ES-I3 (cell line): ENCODE measurements around the gene DCBLD2.

Experiments
- H3K36me3 ChIP-seq: 2 replicates; pipeline ENCODE4 v1.6.1; 2013; ENCODE audit warnings: mild to moderate bottlenecking, low read length, control low read depth, moderate library complexity; ENCODE audit not compliant: insufficient read depth
- H3K4me1 ChIP-seq: 2 replicates; pipeline ENCODE4 v1.6.1; 2013; ENCODE audit warnings: mild to moderate bottlenecking, control low read depth, low read length; ENCODE audit not compliant: insufficient read depth
- H3K9ac ChIP-seq: 2 replicates; pipeline ENCODE4 v1.6.1; 2013; ENCODE audit warnings: low read depth, mild to moderate bottlenecking, low read length, moderate library complexity
- H3K9me3 ChIP-seq: 2 replicates; pipeline ENCODE4 v1.6.1; 2013; ENCODE audit warnings: mild to moderate bottlenecking, low read length, moderate library complexity; ENCODE audit not compliant: control insufficient read depth, insufficient read depth

The DCBLD2 gene

GRCh38 chr3:98765721-98766120 lies 135.8 kb downstream of the DCBLD2 start:
- no peaks in the 10 kb centered on the region; the same call in 1 of the 2 replicates for H3K4me1 ChIP-seq
- no peak overlapping the region for H3K9ac ChIP-seq

GRCh38 chr3:98764472-98764884 lies 137.0 kb downstream of the DCBLD2 start:
- Histone ChIP-seq H3K4me1 (no peaks in the 10 kb centered on the region), H3K36me3 (no peaks in the 10 kb centered on the region), H3K9ac (no peak overlapping the region)

More at GRCh38 chr3:98765721-98766120, 135.8 kb downstream of the DCBLD2 start:
- H3K36me3 ChIP-seq, result no peaks in the 10 kb centered on the region
- H3K9me3 ChIP-seq, result no peaks in the 10 kb centered on the region

GRCh38 chr3:98763819-98764418 lies 137.6 kb downstream of the DCBLD2 start:
- H3K9ac ChIP-seq, result no peak overlapping the region
- H3K4me1 ChIP-seq, result no peaks in the 10 kb centered on the region
- H3K36me3 ChIP-seq, result no peaks in the 10 kb centered on the region
- H3K9me3 ChIP-seq, result no peaks in the 10 kb centered on the region

More at GRCh38 chr3:98764472-98764884, 137.0 kb downstream of the DCBLD2 start:
- H3K9me3 ChIP-seq, result no peaks in the 10 kb centered on the region

GRCh38 chr3:98763076-98763475 lies 138.4 kb downstream of the DCBLD2 start, which contains the start of gene ST3GAL6:
Gene ST3GAL6, plus strand, starts transcription at chr3:98763340. Its CDS starts 5,101 bp downstream, at chr3:98768441.
- no peaks in the 10 kb centered on the region for H3K36me3 ChIP-seq
- no peaks in the 10 kb centered on the region for H3K4me1 ChIP-seq
- H3K9ac ChIP-seq, result no peak within 1 kb of the TSS
- H3K9me3 ChIP-seq, result no peaks in the 10 kb centered on the region

- H3K4me1 ChIP-seq, result no peaks in the 10 kb centered on the region
- H3K36me3 ChIP-seq, result no peaks in the 10 kb centered on the region
- no peaks in the 10 kb centered on the region for H3K9me3 ChIP-seq
- H3K9ac ChIP-seq, result no peak overlapping the region
Measured at GRCh38 chr3:98761643-98762229, 139.8 kb downstream of the DCBLD2 start.

- Histone ChIP-seq H3K4me1 (no peaks in the 10 kb centered on the region), H3K9me3 (no peaks in the 10 kb centered on the region), H3K36me3 (no peaks in the 10 kb centered on the region), H3K9ac (no peak overlapping the region)
Measured at GRCh38 chr3:98759629-98760028, 141.9 kb downstream of the DCBLD2 start.

- no peaks in the 10 kb centered on the region for H3K9me3 ChIP-seq
- no peaks in the 10 kb centered on the region for H3K4me1 ChIP-seq
- H3K9ac ChIP-seq, result no peak overlapping the region
- no peaks in the 10 kb centered on the region for H3K36me3 ChIP-seq
Measured at GRCh38 chr3:98755601-98756000, 145.9 kb downstream of the DCBLD2 start.

- Histone ChIP-seq H3K9ac (no peak overlapping the region), H3K36me3 (no peaks in the 10 kb centered on the region), H3K9me3 (no peaks in the 10 kb centered on the region), H3K4me1 (peaks cover 6% of the 10 kb centered on the region; the same call in 1 of the 2 replicates)
Measured at GRCh38 chr3:98754483-98754882, 147.0 kb downstream of the DCBLD2 start.

- Histone ChIP-seq H3K36me3 (no peaks in the 10 kb centered on the region), H3K4me1 (peaks cover 8% of the 10 kb centered on the region; the same call in 1 of the 2 replicates), H3K9me3 (no peaks in the 10 kb centered on the region), H3K9ac (no peak overlapping the region)
Measured at GRCh38 chr3:98750276-98750919, 151.1 kb downstream of the DCBLD2 start.

- no peak overlapping the region for H3K9ac ChIP-seq
- H3K9me3 ChIP-seq, result no peaks in the 10 kb centered on the region
- H3K36me3 ChIP-seq, result no peaks in the 10 kb centered on the region
- H3K4me1 ChIP-seq, result peaks cover 8% of the 10 kb centered on the region; the same call in 1 of the 2 replicates
Measured at GRCh38 chr3:98746882-98747281, 154.6 kb downstream of the DCBLD2 start.

- peaks cover 8% of the 10 kb centered on the region; the same call in 1 of the 2 replicates for H3K4me1 ChIP-seq
- H3K9me3 ChIP-seq, result no peaks in the 10 kb centered on the region
- H3K36me3 ChIP-seq, result no peaks in the 10 kb centered on the region
- H3K9ac ChIP-seq, result no peak overlapping the region
Measured at GRCh38 chr3:98746122-98746521, 155.4 kb downstream of the DCBLD2 start.
